RWPE2 (cell line): ENCODE data around the gene CCDC89.
"Not testable (repeated sequence)": the region's sequence is repeated elsewhere in the genome, so short reads cannot be mapped to it uniquely, and the experiment has no call there.

Experiments used
- ATAC-seq: fragments of 200-7000 bp; cut with Tn5 transposase; 3 replicates; pipeline ENCODE4 v1.9.1; 2021; ENCODE audit warnings: low read depth
- DNase-seq: peaks from one replicate; pipeline ENCODE4 v3.0.0-alpha.2; 2020; ENCODE audit warnings: low spot score
- H3K27ac ChIP-seq: fragments of 450-650 bp; 2 replicates; pipeline ENCODE4 v1.5.1; 2017; ENCODE audit warnings: mild to moderate bottlenecking; ENCODE audit not compliant: poor library complexity, severe bottlenecking
- H3K27me3 ChIP-seq: fragments of 250-450 bp; sonication (Bioruptor Pico); 2 replicates; pipeline ENCODE4 v1.5.1; 2021; ENCODE audit warnings: mild to moderate bottlenecking, moderate library complexity; ENCODE audit not compliant: insufficient read depth, poor library complexity, severe bottlenecking
- H3K36me3 ChIP-seq: fragments of 250-450 bp; sonication (Bioruptor Pico); 2 replicates; pipeline ENCODE4 v1.5.1; 2020; ENCODE audit warnings: low read depth, mild to moderate bottlenecking, moderate library complexity
- H3K4me1 ChIP-seq: fragments of 250-450 bp; sonication (Bioruptor Pico); 2 replicates; pipeline ENCODE4 v1.5.1; 2021; ENCODE audit warnings: mild to moderate bottlenecking, moderate library complexity; ENCODE audit not compliant: insufficient read depth, poor library complexity, severe bottlenecking
- H3K4me3 ChIP-seq: fragments of 250-450 bp; sonication (Bioruptor Pico); 2 replicates; pipeline ENCODE4 v1.5.1; 2021; ENCODE audit warnings: mild to moderate bottlenecking, moderate library complexity; ENCODE audit not compliant: severe bottlenecking
- H3K9me3 ChIP-seq: fragments of 250-450 bp; sonication (Bioruptor Pico); 2 replicates; pipeline ENCODE4 v1.5.1; 2021; ENCODE audit warnings: mild to moderate bottlenecking, moderate library complexity; ENCODE audit not compliant: severe bottlenecking
- TF ChIP-seq, protein P1 (sequence below): fragments of 450-650 bp; IDR thresholded peaks from one replicate; pipeline ENCODE4 v1.5.1; 2017; ENCODE audit warnings: mild to moderate bottlenecking, moderate library complexity; ENCODE audit not compliant: poor library complexity, severe bottlenecking

CCDC89 gene

DNA sequence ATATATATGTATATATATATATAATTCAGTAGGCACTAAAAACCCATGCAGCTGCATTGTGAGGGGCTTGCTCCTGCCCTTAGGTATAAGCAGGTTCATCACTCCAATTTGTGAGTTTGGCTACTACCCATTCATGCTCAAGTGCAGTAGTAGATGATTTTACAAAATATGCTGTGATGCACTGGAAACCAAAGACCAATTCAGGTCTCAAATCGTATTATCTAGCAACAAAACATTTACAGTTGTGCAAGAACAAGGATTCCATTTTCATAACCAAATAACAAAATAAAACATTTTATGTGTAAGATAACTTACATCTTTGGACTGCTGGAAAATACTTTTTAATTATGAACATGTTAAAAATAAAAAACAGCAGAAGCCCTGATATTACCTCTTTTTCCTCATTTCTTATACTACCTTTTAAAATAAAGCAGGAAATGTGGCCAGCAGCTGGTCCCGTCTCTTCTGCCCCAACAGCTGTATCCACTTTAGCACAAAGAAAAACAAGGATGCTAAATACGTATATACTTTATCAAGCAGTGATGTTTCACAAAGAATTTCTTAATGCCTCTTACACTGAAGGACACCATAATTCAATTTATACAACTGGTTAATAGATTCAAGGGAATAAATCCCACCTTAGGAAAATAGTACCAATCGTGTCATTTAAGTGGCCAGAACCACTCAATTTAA, 23.9 kb downstream of the CCDC89 start:
- Histone ChIP-seq H3K9me3 (no peaks in the 10 kb centered on the region), H3K27ac (no peak overlapping the region), H3K36me3 (peaks cover 69% of the 10 kb centered on the region), H3K27me3 (no peaks in the 10 kb centered on the region), H3K4me3 (peak overlapping the region; percentile 74), H3K4me1 (peaks cover 29% of the 10 kb centered on the region)
- DNase-seq (no peak), ATAC-seq (no peak)
- TF ChIP-seq, protein P1, sequence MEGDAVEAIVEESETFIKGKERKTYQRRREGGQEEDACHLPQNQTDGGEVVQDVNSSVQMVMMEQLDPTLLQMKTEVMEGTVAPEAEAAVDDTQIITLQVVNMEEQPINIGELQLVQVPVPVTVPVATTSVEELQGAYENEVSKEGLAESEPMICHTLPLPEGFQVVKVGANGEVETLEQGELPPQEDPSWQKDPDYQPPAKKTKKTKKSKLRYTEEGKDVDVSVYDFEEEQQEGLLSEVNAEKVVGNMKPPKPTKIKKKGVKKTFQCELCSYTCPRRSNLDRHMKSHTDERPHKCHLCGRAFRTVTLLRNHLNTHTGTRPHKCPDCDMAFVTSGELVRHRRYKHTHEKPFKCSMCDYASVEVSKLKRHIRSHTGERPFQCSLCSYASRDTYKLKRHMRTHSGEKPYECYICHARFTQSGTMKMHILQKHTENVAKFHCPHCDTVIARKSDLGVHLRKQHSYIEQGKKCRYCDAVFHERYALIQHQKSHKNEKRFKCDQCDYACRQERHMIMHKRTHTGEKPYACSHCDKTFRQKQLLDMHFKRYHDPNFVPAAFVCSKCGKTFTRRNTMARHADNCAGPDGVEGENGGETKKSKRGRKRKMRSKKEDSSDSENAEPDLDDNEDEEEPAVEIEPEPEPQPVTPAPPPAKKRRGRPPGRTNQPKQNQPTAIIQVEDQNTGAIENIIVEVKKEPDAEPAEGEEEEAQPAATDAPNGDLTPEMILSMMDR: no peak

- Histone ChIP-seq H3K27ac (no peak overlapping the region), H3K27me3 (no peaks in the 10 kb centered on the region), H3K36me3 (peaks cover 95% of the 10 kb centered on the region), H3K4me1 (peaks cover 29% of the 10 kb centered on the region), H3K9me3 (no peaks in the 10 kb centered on the region), H3K4me3 (no peak overlapping the region)
- ATAC-seq (no peak), DNase-seq (no peak)
- TF ChIP-seq, protein P1: no peak
These were observed 27.8 kb downstream of the CCDC89 start for GRCh38 chr11:85658180-85658579.

DNA sequence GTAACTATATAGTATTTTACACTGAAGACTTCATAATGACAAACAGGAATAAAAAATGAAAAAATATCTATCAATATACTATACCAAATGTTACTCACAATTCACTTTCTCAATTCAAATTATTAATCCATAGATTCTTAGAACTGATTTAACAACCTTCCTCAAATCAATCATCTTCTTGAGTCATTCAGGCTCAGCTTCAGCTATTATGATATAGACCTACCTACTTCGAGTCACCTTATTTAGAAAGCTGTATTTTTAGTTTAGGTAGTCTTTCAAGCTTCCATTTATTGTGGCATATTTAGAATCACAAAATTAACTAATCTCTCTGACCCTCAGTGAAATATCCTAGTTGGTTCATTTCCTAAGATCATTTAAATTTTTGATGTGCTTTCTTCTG, 29.2 kb downstream of the CCDC89 start:
- Histone ChIP-seq H3K9me3 (no peaks in the 10 kb centered on the region), H3K27me3 (no peaks in the 10 kb centered on the region), H3K27ac (no peak overlapping the region), H3K4me1 (peaks cover 29% of the 10 kb centered on the region), H3K36me3 (peaks cover 84% of the 10 kb centered on the region), H3K4me3 (no peak overlapping the region)
- no peak for DNase-seq
- TF ChIP-seq, protein P1: no peak
- no peak for ATAC-seq

DNA sequence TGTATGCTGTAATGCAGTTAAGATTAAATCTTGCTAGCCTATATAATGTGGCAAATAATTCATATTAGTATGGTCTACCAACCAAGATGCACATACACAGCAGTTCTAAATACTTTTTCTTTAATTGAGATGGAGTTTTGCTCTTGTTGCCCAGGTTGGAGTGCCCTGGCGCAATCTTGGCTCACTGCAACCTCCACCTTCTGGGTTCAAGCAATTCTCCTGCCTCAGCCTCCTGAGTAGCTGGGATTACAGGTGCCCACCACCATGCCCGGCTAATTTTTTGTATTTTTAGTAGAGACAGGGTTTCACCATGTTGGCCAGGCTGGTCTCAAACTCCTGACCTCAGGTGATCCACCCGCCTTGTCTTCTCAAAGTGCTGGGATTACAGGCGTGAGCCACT, 31.7 kb downstream of the CCDC89 start:
- not testable (repeated sequence) for H3K27ac ChIP-seq, H3K4me1 ChIP-seq, H3K4me3 ChIP-seq, H3K9me3 ChIP-seq, H3K27me3 ChIP-seq, DNase-seq, ATAC-seq
- peaks cover 74% of the 10 kb centered on the region for H3K36me3 ChIP-seq

GRCh38 chr11:85652786-85653447, 33.1 kb downstream of the CCDC89 start:
- Histone ChIP-seq H3K36me3 (peaks cover 60% of the 10 kb centered on the region), H3K27ac (no peak overlapping the region), H3K4me1 (peaks cover 2% of the 10 kb centered on the region), H3K27me3 (no peaks in the 10 kb centered on the region), H3K4me3 (no peak overlapping the region), H3K9me3 (no peaks in the 10 kb centered on the region)
- ATAC-seq (no peak), DNase-seq (no peak)
- TF ChIP-seq, protein P1: no peak
